Osteoblast (primary cell): ENCODE results near the gene RBFOX2. TPM values are rescaled to one million over a fixed set of nuclear protein-coding genes. Genes with fewer than 3 reads are reported as not detected.
"Not testable (repeated sequence)": the region's sequence is repeated elsewhere in the genome, so short reads cannot be mapped to it uniquely, and the experiment has no call there.

Experiments
- DNase-seq: peaks from one replicate; pipeline ENCODE4 v3.0.0; 2011; ENCODE audit warnings: low spot score, mixed read lengths; ENCODE audit not compliant: insufficient read length; ENCODE audit errors: missing footprints
- H2AFZ ChIP-seq: 2 replicates; pipeline ENCODE4 v1.6.0; 2011; ENCODE audit warnings: mild to moderate bottlenecking, low read length
- H3K27ac ChIP-seq: 2 replicates; pipeline ENCODE4 v1.5.1; 2011; ENCODE audit warnings: mild to moderate bottlenecking, low read depth, low read length, moderate library complexity
- H3K27me3 ChIP-seq: 2 replicates; pipeline ENCODE4 v1.6.0; 2012; ENCODE audit warnings: mild to moderate bottlenecking, control low read depth, inconsistent platforms, low read length, moderate library complexity; ENCODE audit not compliant: insufficient read depth
- H3K36me3 ChIP-seq: 2 replicates; pipeline ENCODE4 v1.5.1; 2011; ENCODE audit warnings: mild to moderate bottlenecking, low read length, control low read depth, moderate library complexity; ENCODE audit not compliant: insufficient read depth
- H3K4me1 ChIP-seq: 2 replicates; pipeline ENCODE4 v1.5.1; 2011; ENCODE audit warnings: mild to moderate bottlenecking, low read length, control low read depth, moderate library complexity; ENCODE audit not compliant: insufficient read depth
- H3K4me2 ChIP-seq: 2 replicates; pipeline ENCODE4 v1.6.0; 2011; ENCODE audit warnings: mild to moderate bottlenecking, low read length; ENCODE audit not compliant: insufficient read depth
- H3K4me3 ChIP-seq: fragments of 200-600 bp; sonication (generic); 3 replicates; pipeline ENCODE4 v1.5.1; 2012; ENCODE audit warnings: mild to moderate bottlenecking, low read length, inconsistent platforms; ENCODE audit not compliant: insufficient read depth
- H3K79me2 ChIP-seq: 2 replicates; pipeline ENCODE4 v1.6.0; 2012; ENCODE audit warnings: mild to moderate bottlenecking, low read length, control low read depth, inconsistent platforms; ENCODE audit not compliant: insufficient read depth
- H3K9me3 ChIP-seq: 2 replicates; pipeline ENCODE4 v1.5.1; 2011; ENCODE audit warnings: low read depth, low read length, control low read depth
- H4K20me1 ChIP-seq: 2 replicates; pipeline ENCODE4 v1.6.0; 2012; ENCODE audit warnings: mild to moderate bottlenecking, low read length, control low read depth; ENCODE audit not compliant: insufficient read depth
- total RNA-seq: library from RNA; depleted of rRNA; stranded (reverse); fragments of >200 nt; gene quantifications from 2 replicates; pipeline ENCODE4 v1.2.3, GENCODE V29; 2012
- TF ChIP-seq, protein P1 (sequence below): IDR thresholded peaks from 2 replicates; pipeline ENCODE4 v1.5.1; 2011; ENCODE audit warnings: mild to moderate bottlenecking, low read depth, low read length, moderate library complexity; ENCODE audit errors: extremely low read depth

RBFOX2 gene
- total RNA-seq, 1 donor, result 171 TPM

DNA sequence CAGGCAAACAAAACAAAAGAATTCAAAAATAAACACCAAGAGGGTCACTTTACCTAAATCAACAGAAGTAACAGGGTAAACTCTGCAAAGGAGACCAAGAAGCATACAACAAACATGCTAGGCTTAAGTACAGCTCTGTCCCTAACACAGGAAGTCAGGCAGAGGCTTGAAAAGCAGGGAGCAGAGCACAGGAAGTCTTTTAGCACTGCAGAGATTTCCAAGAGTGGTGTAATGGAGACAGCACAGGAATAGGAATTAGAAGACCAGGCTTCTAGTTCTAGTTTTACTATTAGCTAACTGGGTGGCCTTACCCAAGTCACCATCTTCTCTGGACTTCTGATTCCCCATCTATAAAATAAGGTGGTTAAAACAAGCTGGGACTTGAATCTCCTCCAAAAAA lies 1.9 kb downstream of the RBFOX2 start:
- peaks cover 27% of the 10 kb centered on the region for H4K20me1 ChIP-seq
- H3K9me3 ChIP-seq, result no peaks in the 10 kb centered on the region
- H3K4me1 ChIP-seq, result peaks cover 31% of the 10 kb centered on the region
- peak overlapping the region; percentile 96 for H3K4me2 ChIP-seq
- H2AFZ ChIP-seq, result peak overlapping the region; percentile 51
- peak overlapping the region; percentile 80 for H3K27ac ChIP-seq
- no peaks in the 10 kb centered on the region for H3K36me3 ChIP-seq
- DNase-seq, result peak; percentile 80
- H3K79me2 ChIP-seq, result peaks cover 59% of the 10 kb centered on the region
- TF ChIP-seq, protein P1, sequence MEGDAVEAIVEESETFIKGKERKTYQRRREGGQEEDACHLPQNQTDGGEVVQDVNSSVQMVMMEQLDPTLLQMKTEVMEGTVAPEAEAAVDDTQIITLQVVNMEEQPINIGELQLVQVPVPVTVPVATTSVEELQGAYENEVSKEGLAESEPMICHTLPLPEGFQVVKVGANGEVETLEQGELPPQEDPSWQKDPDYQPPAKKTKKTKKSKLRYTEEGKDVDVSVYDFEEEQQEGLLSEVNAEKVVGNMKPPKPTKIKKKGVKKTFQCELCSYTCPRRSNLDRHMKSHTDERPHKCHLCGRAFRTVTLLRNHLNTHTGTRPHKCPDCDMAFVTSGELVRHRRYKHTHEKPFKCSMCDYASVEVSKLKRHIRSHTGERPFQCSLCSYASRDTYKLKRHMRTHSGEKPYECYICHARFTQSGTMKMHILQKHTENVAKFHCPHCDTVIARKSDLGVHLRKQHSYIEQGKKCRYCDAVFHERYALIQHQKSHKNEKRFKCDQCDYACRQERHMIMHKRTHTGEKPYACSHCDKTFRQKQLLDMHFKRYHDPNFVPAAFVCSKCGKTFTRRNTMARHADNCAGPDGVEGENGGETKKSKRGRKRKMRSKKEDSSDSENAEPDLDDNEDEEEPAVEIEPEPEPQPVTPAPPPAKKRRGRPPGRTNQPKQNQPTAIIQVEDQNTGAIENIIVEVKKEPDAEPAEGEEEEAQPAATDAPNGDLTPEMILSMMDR, result no peak
- H3K4me3 ChIP-seq, result peak overlapping the region; percentile 97
- no peaks in the 10 kb centered on the region for H3K27me3 ChIP-seq

DNA sequence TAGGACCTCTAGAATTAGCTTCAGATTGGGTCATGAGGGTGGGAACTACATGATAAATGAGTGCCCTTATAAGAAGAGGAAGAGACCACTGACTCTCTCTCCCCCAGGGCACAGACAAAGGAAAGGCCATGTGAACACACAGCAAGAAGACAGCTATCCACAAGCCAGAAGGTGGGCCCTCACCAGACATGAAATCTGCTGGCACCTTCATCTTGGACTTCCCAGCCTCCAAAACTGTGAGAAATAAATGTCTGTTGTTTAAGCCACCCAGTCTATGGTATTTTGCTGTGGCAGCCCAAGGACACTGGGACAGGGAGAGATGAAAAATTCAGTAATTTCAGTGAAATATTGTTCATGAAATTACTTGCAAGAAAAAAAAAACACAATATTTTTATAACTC lies 5.9 kb downstream of the RBFOX2 start:
- H3K27ac ChIP-seq, result peak overlapping the region; percentile 33
- peaks cover 87% of the 10 kb centered on the region for H3K79me2 ChIP-seq
- no peak overlapping the region for H3K4me3 ChIP-seq
- peaks cover 28% of the 10 kb centered on the region for H3K4me1 ChIP-seq
- TF ChIP-seq, protein P1, result no peak
- no peaks in the 10 kb centered on the region for H3K9me3 ChIP-seq
- H3K36me3 ChIP-seq, result no peaks in the 10 kb centered on the region
- no peak for DNase-seq
- peaks cover 41% of the 10 kb centered on the region for H4K20me1 ChIP-seq
- no peaks in the 10 kb centered on the region for H3K27me3 ChIP-seq
- H2AFZ ChIP-seq, result no peak overlapping the region
- H3K4me2 ChIP-seq, result peak overlapping the region; percentile 43

DNA sequence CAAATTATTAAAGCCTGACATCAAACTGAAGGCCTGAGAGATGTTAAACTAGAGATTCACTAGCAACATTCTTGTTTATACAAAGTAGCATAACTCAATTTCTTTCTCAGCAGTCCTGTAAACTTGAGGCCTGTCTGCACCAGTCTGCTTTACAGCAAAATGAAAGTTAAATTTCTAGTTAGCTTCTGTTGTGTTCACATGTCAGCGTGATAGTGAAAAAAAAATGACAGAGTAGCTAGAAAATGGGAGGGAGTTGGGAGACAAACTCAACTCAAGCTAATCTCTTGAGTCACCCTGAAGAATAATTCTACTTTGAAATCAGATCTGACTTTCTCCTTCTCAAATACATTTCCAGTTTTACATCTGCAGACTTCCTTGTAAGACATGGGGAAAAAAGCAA lies 6.5 kb downstream of the RBFOX2 start:
- DNase-seq, result peak; percentile 53
- H3K4me2 ChIP-seq, result peak overlapping the region; percentile 43
- H2AFZ ChIP-seq, result no peak overlapping the region
- peak overlapping the region; percentile 33 for H3K27ac ChIP-seq
- no peaks in the 10 kb centered on the region for H3K9me3 ChIP-seq
- no peaks in the 10 kb centered on the region for H3K27me3 ChIP-seq
- peaks cover 40% of the 10 kb centered on the region for H4K20me1 ChIP-seq
- H3K4me3 ChIP-seq, result no peak overlapping the region
- peaks cover 27% of the 10 kb centered on the region for H3K4me1 ChIP-seq
- H3K36me3 ChIP-seq, result no peaks in the 10 kb centered on the region
- TF ChIP-seq, protein P1, result no peak
- peaks cover 87% of the 10 kb centered on the region for H3K79me2 ChIP-seq

DNA sequence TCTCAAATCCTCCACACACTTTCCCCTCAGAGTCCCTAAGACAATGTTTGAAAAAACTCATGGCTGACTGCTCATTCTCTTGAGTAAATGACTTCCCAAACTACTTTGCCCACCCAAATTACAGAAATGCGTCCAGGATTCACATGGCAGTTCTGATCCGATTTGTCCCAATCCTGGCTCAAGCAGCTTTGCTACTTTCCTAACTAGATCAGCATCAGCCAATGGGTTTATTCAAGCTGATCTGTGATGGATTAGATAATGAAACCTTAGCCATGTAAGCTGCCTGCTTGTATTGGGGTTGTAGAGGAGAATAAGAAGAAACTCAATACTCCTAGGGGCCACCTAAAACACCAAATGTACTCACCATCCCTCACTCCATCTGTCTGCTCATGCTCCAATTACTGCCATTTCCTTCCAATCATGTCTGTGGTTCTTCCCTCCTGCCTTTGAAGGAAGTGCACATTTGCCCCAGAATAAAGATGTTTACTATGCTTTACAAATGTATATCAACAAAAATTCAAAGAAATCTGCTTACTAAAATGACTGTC lies 6.9 kb downstream of the RBFOX2 start:
- no peak for DNase-seq
- Histone ChIP-seq H4K20me1 (peaks cover 36% of the 10 kb centered on the region), H3K4me3 (no peak overlapping the region), H3K27ac (peak overlapping the region; percentile 10), H3K4me1 (peaks cover 26% of the 10 kb centered on the region), H3K4me2 (peak overlapping the region; percentile 43), H2AFZ (no peak overlapping the region), H3K79me2 (peaks cover 87% of the 10 kb centered on the region), H3K27me3 (no peaks in the 10 kb centered on the region), H3K36me3 (no peaks in the 10 kb centered on the region), H3K9me3 (no peaks in the 10 kb centered on the region)
- TF ChIP-seq, protein P1, result no peak

DNA sequence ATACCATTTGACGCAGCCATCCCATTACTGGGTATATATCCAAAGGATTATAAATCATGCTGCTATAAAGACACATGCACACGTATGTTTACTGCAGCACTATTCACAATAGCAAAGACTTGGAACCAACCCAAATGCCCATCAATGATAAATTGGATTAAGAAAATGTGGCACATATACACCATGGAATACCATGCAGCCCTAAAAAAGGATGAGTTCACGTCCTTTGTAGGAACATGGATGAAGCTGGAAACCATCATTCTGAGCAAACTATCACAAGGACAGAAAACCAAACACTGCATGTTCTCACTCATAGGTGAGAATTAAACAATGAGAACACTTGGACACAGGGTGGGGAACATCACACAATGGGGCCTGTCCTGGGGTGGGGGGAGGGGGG lies 7.8 kb downstream of the RBFOX2 start:
- Histone ChIP-seq H4K20me1 (peaks cover 36% of the 10 kb centered on the region), H3K79me2 (peaks cover 87% of the 10 kb centered on the region), H3K4me1 (peaks cover 30% of the 10 kb centered on the region)
- H3K27ac ChIP-seq, H3K9me3 ChIP-seq, DNase-seq, H3K36me3 ChIP-seq, H2AFZ ChIP-seq, H3K27me3 ChIP-seq, H3K4me2 ChIP-seq, H3K4me3 ChIP-seq: not testable (repeated sequence)
